HEK293 (cell line): ENCODE measurements around the gene DOK6.
"Not testable (repeated sequence)": the region's sequence is repeated elsewhere in the genome, so short reads cannot be mapped to it uniquely, and the experiment has no call there.

Experiments used
- CTCF ChIA-PET: fragments of 350-600 bp; formaldehyde crosslinking; extraction: SDS; loops from one replicate; lab custom pipeline; 2021; ENCODE audit warnings: antibody characterized with exemption; lab: Yijun Ruan, JAX
- POLR2A ChIA-PET: fragments of 300-600 bp; formaldehyde crosslinking; extraction: SDS; loops from one replicate; lab custom pipeline; 2020; ENCODE audit warnings: antibody characterized with exemption, inconsistent platforms; lab: Yijun Ruan, JAX
- H3K27ac ChIP-seq: fragments of 200-500 bp; sonication (Bioruptor generic); 2 replicates; pipeline ENCODE4 v1.5.1; 2014; ENCODE audit warnings: low read depth, low read length, control low read depth, inconsistent platforms; ENCODE audit errors: extremely low read depth
- H3K36me3 ChIP-seq, 2 experiments: fragments of 200-500 bp in 1 of 2; sonication (Bioruptor generic) in 1 of 2; 1 replicate in 1 of 2; 2 replicates in 1 of 2; pipeline ENCODE4 v1.5.1; 2014 to 2017; ENCODE audit warnings: inconsistent platforms in 2 of 2, low read length in 2 of 2; ENCODE audit not compliant: control insufficient read depth in 2 of 2, insufficient read depth in 1 of 2
- H3K4me1 ChIP-seq: fragments of 200-500 bp; sonication (Bioruptor generic); 2 replicates; pipeline ENCODE4 v1.5.1; 2014; ENCODE audit warnings: mild to moderate bottlenecking, low read length, inconsistent platforms; ENCODE audit not compliant: control insufficient read depth, insufficient read depth
- H3K4me3 ChIP-seq: 2 replicates; pipeline ENCODE4 v1.5.1; 2011; ENCODE audit warnings: low read depth, mild to moderate bottlenecking, control low read depth, low read length, moderate library complexity
- H3K9me3 ChIP-seq: fragments of 200-500 bp; sonication (Bioruptor generic); 2 replicates; pipeline ENCODE4 v1.5.1; 2014; ENCODE audit warnings: low read depth, low read length, inconsistent platforms; ENCODE audit not compliant: control insufficient read depth, insufficient read depth
- BCL11A ChIP-seq: fragments of 450-650 bp; formaldehyde crosslinking; IDR thresholded peaks from 2 replicates; pipeline ENCODE4 v1.5.1; 2016; ENCODE audit warnings: low read depth, missing biosample characterization, missing genetic modification characterization
- GLI4 ChIP-seq: fragments of 450-650 bp; formaldehyde crosslinking; IDR thresholded peaks from 2 replicates; pipeline ENCODE4 v1.5.1; 2016; ENCODE audit warnings: missing biosample characterization, missing genetic modification characterization
- MEIS1 ChIP-seq: sonication (generic); formaldehyde crosslinking; IDR thresholded peaks from 2 replicates; pipeline ENCODE4 v1.8.1; 2022; ENCODE audit warnings: missing genetic modification reagents, mild to moderate bottlenecking, borderline replicate concordance
- OSR2 ChIP-seq: fragments of 450-650 bp; formaldehyde crosslinking; IDR thresholded peaks from 2 replicates; pipeline ENCODE4 v1.5.1; 2016; ENCODE audit warnings: missing biosample characterization, missing genetic modification characterization
- PRDM1 ChIP-seq: fragments of 450-650 bp; formaldehyde crosslinking; IDR thresholded peaks from 2 replicates; pipeline ENCODE4; 2016; ENCODE audit warnings: missing biosample characterization, missing genetic modification characterization
- WT1 ChIP-seq: fragments of 450-650 bp; formaldehyde crosslinking; IDR thresholded peaks from 2 replicates; pipeline ENCODE4 v1.5.1; 2016; ENCODE audit warnings: missing biosample characterization, missing genetic modification characterization
- ZFP37 ChIP-seq: fragments of 450-650 bp; formaldehyde crosslinking; IDR thresholded peaks from 2 replicates; pipeline ENCODE4 v1.5.1; 2016; ENCODE audit warnings: missing biosample characterization, missing genetic modification characterization
- ZNF112 ChIP-seq: fragments of 450-650 bp; formaldehyde crosslinking; IDR thresholded peaks from 2 replicates; pipeline ENCODE4 v1.5.0; 2017; ENCODE audit warnings: missing biosample characterization, missing genetic modification characterization
- ZNF132 ChIP-seq: fragments of 450-650 bp; formaldehyde crosslinking; IDR thresholded peaks from 2 replicates; pipeline ENCODE4 v1.5.1; 2017; ENCODE audit warnings: missing biosample characterization, missing genetic modification characterization, borderline replicate concordance
- ZNF140 ChIP-seq: fragments of 450-650 bp; formaldehyde crosslinking; IDR thresholded peaks from 2 replicates; pipeline ENCODE4 v1.5.1; 2016; ENCODE audit warnings: missing biosample characterization, missing genetic modification characterization
- ZNF211 ChIP-seq: fragments of 450-650 bp; formaldehyde crosslinking; IDR thresholded peaks from 2 replicates; pipeline ENCODE4 v1.5.1; 2016; ENCODE audit warnings: low read depth, missing biosample characterization, missing genetic modification characterization
- ZNF324 ChIP-seq: fragments of 450-650 bp; formaldehyde crosslinking; IDR thresholded peaks from 2 replicates; pipeline ENCODE4 v1.5.1; 2016; ENCODE audit warnings: missing biosample characterization, missing genetic modification characterization
- ZNF37A ChIP-seq: fragments of 450-650 bp; IDR thresholded peaks from 2 replicates; pipeline ENCODE4 v1.5.1; 2018; ENCODE audit warnings: missing biosample characterization, missing genetic modification characterization
- ZNF391 ChIP-seq: fragments of 450-650 bp; formaldehyde crosslinking; IDR thresholded peaks from 2 replicates; pipeline ENCODE4 v1.5.1; 2016; ENCODE audit warnings: low read depth, missing biosample characterization, missing genetic modification characterization, borderline replicate concordance
- ZNF473 ChIP-seq: fragments of 450-650 bp; formaldehyde crosslinking; IDR thresholded peaks from 2 replicates; pipeline ENCODE4 v1.5.1; 2017; ENCODE audit warnings: missing biosample characterization, missing genetic modification characterization
- ZNF571 ChIP-seq: fragments of 450-650 bp; formaldehyde crosslinking; IDR thresholded peaks from 2 replicates; pipeline ENCODE4 v1.5.0; 2017; ENCODE audit warnings: missing biosample characterization, missing genetic modification characterization
- ZNF654 ChIP-seq: fragments of 450-650 bp; formaldehyde crosslinking; IDR thresholded peaks from 2 replicates; pipeline ENCODE4 v1.5.1; 2016; ENCODE audit warnings: low read depth, missing biosample characterization, missing genetic modification characterization
- ZNF664 ChIP-seq: fragments of 450-650 bp; formaldehyde crosslinking; IDR thresholded peaks from 2 replicates; pipeline ENCODE4 v1.5.1; 2016; ENCODE audit warnings: missing biosample characterization, missing genetic modification characterization
- ZNF670 ChIP-seq: fragments of 450-650 bp; formaldehyde crosslinking; IDR thresholded peaks from 2 replicates; pipeline ENCODE4 v1.5.1; 2016; ENCODE audit warnings: missing biosample characterization, missing genetic modification characterization, low read depth
- ZNF776 ChIP-seq: fragments of 450-650 bp; formaldehyde crosslinking; IDR thresholded peaks from 2 replicates; pipeline ENCODE4 v1.5.0; 2017; ENCODE audit warnings: missing biosample characterization, missing genetic modification characterization, borderline replicate concordance
- ZNF837 ChIP-seq: fragments of 450-650 bp; formaldehyde crosslinking; IDR thresholded peaks from 2 replicates; pipeline ENCODE4 v1.5.1; 2016; ENCODE audit warnings: missing biosample characterization, missing genetic modification characterization
- ZSCAN16 ChIP-seq: fragments of 450-650 bp; formaldehyde crosslinking; IDR thresholded peaks from 2 replicates; pipeline ENCODE4 v1.5.1; 2016; ENCODE audit warnings: missing biosample characterization, missing genetic modification characterization
- TF ChIP-seq, protein P1 (sequence below): fragments of 450-650 bp; formaldehyde crosslinking; IDR thresholded peaks from 2 replicates; pipeline ENCODE4 v1.5.1; 2017; ENCODE audit warnings: missing biosample characterization, missing genetic modification characterization
- TF ChIP-seq, protein P2 (sequence below): fragments of 450-650 bp; formaldehyde crosslinking; IDR thresholded peaks from 2 replicates; pipeline ENCODE4 v1.5.1; 2016; ENCODE audit warnings: missing biosample characterization, missing genetic modification characterization, borderline replicate concordance
- TF ChIP-seq, protein P3 (sequence below): fragments of 450-650 bp; formaldehyde crosslinking; IDR thresholded peaks from 2 replicates; pipeline ENCODE4 v1.5.1; 2016; ENCODE audit warnings: missing biosample characterization, missing genetic modification characterization
- TF ChIP-seq, protein P4 (sequence below): sonication (generic); formaldehyde crosslinking; IDR thresholded peaks from 2 replicates; pipeline ENCODE4 v1.8.1; 2022; ENCODE audit warnings: mild to moderate bottlenecking, moderate library complexity, missing genetic modification reagents

DOK6 gene

DNA sequence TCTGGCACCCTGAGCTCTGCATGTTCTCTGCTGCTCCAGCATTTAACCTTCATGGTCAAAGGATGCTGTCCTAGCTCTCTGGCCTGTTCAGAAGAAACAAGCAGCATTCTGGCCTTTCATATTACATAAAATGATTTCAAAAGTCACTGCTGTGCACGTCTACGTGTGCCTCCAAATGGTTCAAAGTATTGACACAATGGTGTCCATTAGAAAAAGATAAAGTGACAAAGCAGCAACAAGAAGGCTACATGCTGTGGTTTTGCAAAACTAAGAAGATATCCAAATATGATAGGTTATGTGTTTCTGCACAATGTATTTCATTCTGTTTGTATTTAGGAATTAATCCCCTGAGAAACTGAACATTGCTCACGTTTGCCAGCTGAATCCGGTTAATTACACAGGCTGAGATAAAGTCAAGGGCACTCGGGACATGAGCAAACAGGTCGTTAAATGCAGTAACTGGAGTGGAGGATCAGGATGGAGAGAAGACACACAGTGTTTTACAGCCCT is 258.5 kb downstream of the DOK6 start:
- POLR2A ChIA-PET = no interaction called here
- H3K4me3 ChIP-seq = no peak overlapping the region
- no peaks in the 10 kb centered on the region for H3K4me1 ChIP-seq
- no peaks in the 10 kb centered on the region for H3K36me3 ChIP-seq
- CTCF ChIA-PET = no interaction called here
- H3K27ac ChIP-seq = no peak overlapping the region
- TF ChIP-seq WT1 = no peak
- TF ChIP-seq ZNF654 (tag by site-specific recombination) = no peak
- TF ChIP-seq ZNF664 (tag by site-specific recombination) = no peak
- TF ChIP-seq ZNF571 (tag by site-specific recombination) = no peak
- TF ChIP-seq ZNF473 (tag by site-specific recombination) = no peak
- TF ChIP-seq PRDM1 = no peak
- TF ChIP-seq, all 188 proteins: peak for 0
- no peaks in the 10 kb centered on the region for H3K9me3 ChIP-seq

DNA sequence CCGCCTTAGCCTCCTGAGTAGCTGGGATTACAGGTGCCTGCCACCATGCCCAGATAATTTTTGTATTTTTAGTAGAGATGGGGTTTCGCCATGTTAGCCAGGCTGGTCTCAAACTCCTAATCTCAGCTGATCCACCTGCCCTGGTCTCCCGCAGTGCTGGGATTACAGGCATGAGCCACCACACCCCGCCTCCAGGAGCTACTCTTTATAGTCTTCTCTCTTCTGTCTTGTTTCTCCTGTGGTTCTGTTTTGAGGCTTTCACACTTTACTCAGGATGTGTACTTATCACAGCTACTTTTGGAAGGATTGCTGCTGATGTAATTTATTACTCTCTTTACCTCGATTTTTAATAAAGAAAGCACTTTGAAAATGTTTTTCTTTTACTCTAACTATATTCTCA is 261.4 kb downstream of the DOK6 start:
- H3K9me3 ChIP-seq, POLR2A ChIA-PET, H3K27ac ChIP-seq, H3K4me1 ChIP-seq, H3K36me3 ChIP-seq, H3K4me3 ChIP-seq: not testable (repeated sequence)
- CTCF ChIA-PET = interaction anchor here (0.7 kb wide), 2 partner anchors 771 to 925 kb away, joined by 3 to 4 read pairs; no protein-coding TSS in a partner anchor

DNA sequence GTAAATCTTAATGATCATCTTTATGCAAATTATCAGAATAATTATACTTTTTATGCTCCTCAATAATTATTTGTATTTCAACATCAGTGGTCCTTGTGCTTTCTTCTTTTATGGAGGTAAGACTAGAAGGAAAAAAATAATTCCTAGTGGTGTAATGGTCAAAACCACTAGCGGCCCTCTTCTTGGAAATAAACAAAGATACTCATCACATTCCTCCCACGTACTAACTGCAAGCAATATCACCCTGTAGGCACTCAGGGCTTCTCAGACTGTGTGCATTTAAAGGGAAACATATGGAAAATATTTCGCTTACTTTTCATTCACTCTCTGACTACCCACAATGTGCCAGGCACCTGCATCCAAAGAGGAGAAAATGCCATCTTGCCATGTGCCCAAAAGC is 263.7 kb downstream of the DOK6 start:
- CTCF ChIA-PET = no interaction called here
- TF ChIP-seq, protein P1, sequence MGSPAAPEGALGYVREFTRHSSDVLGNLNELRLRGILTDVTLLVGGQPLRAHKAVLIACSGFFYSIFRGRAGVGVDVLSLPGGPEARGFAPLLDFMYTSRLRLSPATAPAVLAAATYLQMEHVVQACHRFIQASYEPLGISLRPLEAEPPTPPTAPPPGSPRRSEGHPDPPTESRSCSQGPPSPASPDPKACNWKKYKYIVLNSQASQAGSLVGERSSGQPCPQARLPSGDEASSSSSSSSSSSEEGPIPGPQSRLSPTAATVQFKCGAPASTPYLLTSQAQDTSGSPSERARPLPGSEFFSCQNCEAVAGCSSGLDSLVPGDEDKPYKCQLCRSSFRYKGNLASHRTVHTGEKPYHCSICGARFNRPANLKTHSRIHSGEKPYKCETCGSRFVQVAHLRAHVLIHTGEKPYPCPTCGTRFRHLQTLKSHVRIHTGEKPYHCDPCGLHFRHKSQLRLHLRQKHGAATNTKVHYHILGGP (tag by site-specific recombination) = no peak
- TF ChIP-seq ZNF670 (tag by site-specific recombination) (no peak), ZNF140 (no peak), BCL11A (tag by site-specific recombination) (no peak), ZNF837 (tag by site-specific recombination) (no peak), ZNF37A (tag by site-specific recombination) (no peak), GLI4 (tag by site-specific recombination) (no peak), ZNF132 (no peak), ZNF324 (no peak), MEIS1 (CRISPR knock-in tag) (no peak), ZNF112 (no peak), ZFP37 (tag by site-specific recombination) (no peak), OSR2 (tag by site-specific recombination) (no peak), ZSCAN16 (tag by site-specific recombination) (no peak), ZNF211 (no peak), ZNF391 (tag by site-specific recombination) (no peak), ZNF776 (no peak)
- TF ChIP-seq, protein P2, sequence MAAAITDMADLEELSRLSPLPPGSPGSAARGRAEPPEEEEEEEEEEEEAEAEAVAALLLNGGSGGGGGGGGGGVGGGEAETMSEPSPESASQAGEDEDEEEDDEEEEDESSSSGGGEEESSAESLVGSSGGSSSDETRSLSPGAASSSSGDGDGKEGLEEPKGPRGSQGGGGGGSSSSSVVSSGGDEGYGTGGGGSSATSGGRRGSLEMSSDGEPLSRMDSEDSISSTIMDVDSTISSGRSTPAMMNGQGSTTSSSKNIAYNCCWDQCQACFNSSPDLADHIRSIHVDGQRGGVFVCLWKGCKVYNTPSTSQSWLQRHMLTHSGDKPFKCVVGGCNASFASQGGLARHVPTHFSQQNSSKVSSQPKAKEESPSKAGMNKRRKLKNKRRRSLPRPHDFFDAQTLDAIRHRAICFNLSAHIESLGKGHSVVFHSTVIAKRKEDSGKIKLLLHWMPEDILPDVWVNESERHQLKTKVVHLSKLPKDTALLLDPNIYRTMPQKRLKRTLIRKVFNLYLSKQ = no peak
- TF ChIP-seq, protein P3, sequence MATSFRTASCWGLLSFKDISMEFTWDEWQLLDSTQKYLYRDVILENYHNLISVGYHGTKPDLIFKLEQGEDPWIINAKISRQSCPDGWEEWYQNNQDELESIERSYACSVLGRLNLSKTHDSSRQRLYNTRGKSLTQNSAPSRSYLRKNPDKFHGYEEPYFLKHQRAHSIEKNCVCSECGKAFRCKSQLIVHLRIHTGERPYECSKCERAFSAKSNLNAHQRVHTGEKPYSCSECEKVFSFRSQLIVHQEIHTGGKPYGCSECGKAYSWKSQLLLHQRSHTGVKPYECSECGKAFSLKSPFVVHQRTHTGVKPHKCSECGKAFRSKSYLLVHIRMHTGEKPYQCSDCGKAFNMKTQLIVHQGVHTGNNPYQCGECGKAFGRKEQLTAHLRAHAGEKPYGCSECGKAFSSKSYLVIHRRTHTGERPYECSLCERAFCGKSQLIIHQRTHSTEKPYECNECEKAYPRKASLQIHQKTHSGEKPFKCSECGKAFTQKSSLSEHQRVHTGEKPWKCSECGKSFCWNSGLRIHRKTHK (tag by site-specific recombination) = no peak
- TF ChIP-seq, protein P4, sequence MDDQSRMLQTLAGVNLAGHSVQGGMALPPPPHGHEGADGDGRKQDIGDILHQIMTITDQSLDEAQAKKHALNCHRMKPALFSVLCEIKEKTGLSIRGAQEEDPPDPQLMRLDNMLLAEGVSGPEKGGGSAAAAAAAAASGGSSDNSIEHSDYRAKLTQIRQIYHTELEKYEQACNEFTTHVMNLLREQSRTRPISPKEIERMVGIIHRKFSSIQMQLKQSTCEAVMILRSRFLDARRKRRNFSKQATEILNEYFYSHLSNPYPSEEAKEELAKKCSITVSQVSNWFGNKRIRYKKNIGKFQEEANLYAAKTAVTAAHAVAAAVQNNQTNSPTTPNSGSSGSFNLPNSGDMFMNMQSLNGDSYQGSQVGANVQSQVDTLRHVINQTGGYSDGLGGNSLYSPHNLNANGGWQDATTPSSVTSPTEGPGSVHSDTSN = no peak
- H3K4me3 ChIP-seq = no peak overlapping the region
- no peak overlapping the region for H3K27ac ChIP-seq
- H3K36me3 ChIP-seq = no peaks in the 10 kb centered on the region
- no peaks in the 10 kb centered on the region for H3K4me1 ChIP-seq
- no peaks in the 10 kb centered on the region for H3K9me3 ChIP-seq
- POLR2A ChIA-PET = no interaction called here
